ENCODE data around the gene LETM1. TPM values are rescaled to one million over a fixed set of nuclear protein-coding genes. Genes with fewer than 3 reads are reported as not detected.

The LETM1 gene
- total and polyA plus RNA-seq, 4 donors, result 6.8 to 25.6 (median 18.9) TPM

- DNase-seq (no peak), ATAC-seq (ENCODE audit: low FRiP score) (no peak)
- WGBS, 2 donors, result 87% methylated on average over 11 of the region's 11 CpGs
- Histone ChIP-seq H3K4me3 (ENCODE audit: low read length in 2 of 2) (no peak overlapping the region), H3K9me3 (ENCODE audit: control insufficient read depth, low read length) (no peaks in the 10 kb centered on the region), H3K36me3 (ENCODE audit: control insufficient read depth in 1 of 2, insufficient read depth in 2 of 2, low read length in 1 of 2) (peaks cover 2 to 6% of the 10 kb centered on the region in 2 donors), H3K27ac (ENCODE audit: low read depth in 1 of 2, low read length in 2 of 2) (no peak overlapping the region), H3K27me3 (ENCODE audit: control insufficient read depth in 1 of 2, insufficient read depth in 2 of 2, low read length in 1 of 2) (no peaks in the 10 kb centered on the region), H3K4me1 (ENCODE audit: control insufficient read depth in 1 of 2, insufficient read depth in 2 of 2, low read length in 2 of 2) (no peaks in the 10 kb centered on the region)
- intact Hi-C loops (cut with DNase I), result no loop called here
Observed at GRCh38 chr4:1812720-1813119, 43.2 kb downstream of the LETM1 start.

DNA sequence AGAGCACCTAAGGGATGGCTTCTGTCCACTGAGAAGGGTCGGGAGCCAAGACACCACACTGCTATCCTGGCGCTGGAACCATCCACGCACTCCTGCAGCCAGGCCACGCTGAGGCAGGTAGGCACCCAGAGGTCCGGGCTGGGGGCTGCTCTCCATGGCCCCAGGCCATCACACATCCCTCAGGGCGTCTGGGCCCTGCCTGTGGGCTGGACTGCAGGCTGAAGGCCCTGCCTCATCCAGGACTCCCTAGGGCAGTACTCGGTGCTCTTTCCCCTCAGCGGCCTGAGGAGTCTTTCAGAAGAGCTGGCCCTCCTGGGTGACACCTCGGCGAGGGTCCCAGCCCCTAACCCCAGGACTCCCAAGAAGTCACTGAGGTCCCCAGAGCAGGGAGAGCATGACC, 45.2 kb downstream of the LETM1 start:
- WGBS, 2 donors, result 89 to 93% methylated on average over 10 of the region's 10 CpGs
- DNase-seq (no peak), ATAC-seq (ENCODE audit: low FRiP score) (no peak)
- no peak overlapping the region for H3K27ac ChIP-seq (ENCODE audit: low read depth in 1 of 2, low read length in 2 of 2)
- H3K9me3 ChIP-seq (ENCODE audit: control insufficient read depth, low read length), result no peaks in the 10 kb centered on the region
- intact Hi-C loops (cut with DNase I), result loop anchor here in 1 of 2 donors (1.0 kb wide), 1 partner anchor 62 kb away; no protein-coding TSS in a partner anchor
- H3K36me3 ChIP-seq (ENCODE audit: control insufficient read depth in 1 of 2, insufficient read depth in 2 of 2, low read length in 1 of 2), result peaks cover 2% of the 10 kb centered on the region in 2 donors
- no peaks in the 10 kb centered on the region for H3K4me1 ChIP-seq (ENCODE audit: control insufficient read depth in 1 of 2, insufficient read depth in 2 of 2, low read length in 2 of 2)
- no peaks in the 10 kb centered on the region for H3K27me3 ChIP-seq (ENCODE audit: control insufficient read depth in 1 of 2, insufficient read depth in 2 of 2, low read length in 1 of 2)
- H3K4me3 ChIP-seq (ENCODE audit: low read length in 2 of 2), result no peak overlapping the region

GRCh38 chr4:1809754-1810502, 46.0 kb downstream of the LETM1 start:
- no peaks in the 10 kb centered on the region for H3K4me1 ChIP-seq (ENCODE audit: control insufficient read depth in 1 of 2, insufficient read depth in 2 of 2, low read length in 2 of 2)
- no peaks in the 10 kb centered on the region for H3K27me3 ChIP-seq (ENCODE audit: control insufficient read depth in 1 of 2, insufficient read depth in 2 of 2, low read length in 1 of 2)
- intact Hi-C loops (cut with DNase I), result loop anchor here (1.0 to 10.0 kb wide), 2 partner anchors 62 to 65 kb away; no protein-coding TSS in a partner anchor
- 29 to 39% methylated on average over 12 to 15 of the region's 15 CpGs for WGBS, 2 donors
- H3K4me3 ChIP-seq (ENCODE audit: low read length in 2 of 2), result no peak overlapping the region
- no peaks in the 10 kb centered on the region for H3K9me3 ChIP-seq (ENCODE audit: control insufficient read depth, low read length)
- ATAC-seq (ENCODE audit: low FRiP score) (peak; percentile 78), DNase-seq (peak in 1 of 2 donors; percentile 87)
- H3K36me3 ChIP-seq (ENCODE audit: control insufficient read depth in 1 of 2, insufficient read depth in 2 of 2, low read length in 1 of 2), result peaks cover 2% of the 10 kb centered on the region in 2 donors
- H3K27ac ChIP-seq (ENCODE audit: low read depth in 1 of 2, low read length in 2 of 2), result no peak overlapping the region

DNA sequence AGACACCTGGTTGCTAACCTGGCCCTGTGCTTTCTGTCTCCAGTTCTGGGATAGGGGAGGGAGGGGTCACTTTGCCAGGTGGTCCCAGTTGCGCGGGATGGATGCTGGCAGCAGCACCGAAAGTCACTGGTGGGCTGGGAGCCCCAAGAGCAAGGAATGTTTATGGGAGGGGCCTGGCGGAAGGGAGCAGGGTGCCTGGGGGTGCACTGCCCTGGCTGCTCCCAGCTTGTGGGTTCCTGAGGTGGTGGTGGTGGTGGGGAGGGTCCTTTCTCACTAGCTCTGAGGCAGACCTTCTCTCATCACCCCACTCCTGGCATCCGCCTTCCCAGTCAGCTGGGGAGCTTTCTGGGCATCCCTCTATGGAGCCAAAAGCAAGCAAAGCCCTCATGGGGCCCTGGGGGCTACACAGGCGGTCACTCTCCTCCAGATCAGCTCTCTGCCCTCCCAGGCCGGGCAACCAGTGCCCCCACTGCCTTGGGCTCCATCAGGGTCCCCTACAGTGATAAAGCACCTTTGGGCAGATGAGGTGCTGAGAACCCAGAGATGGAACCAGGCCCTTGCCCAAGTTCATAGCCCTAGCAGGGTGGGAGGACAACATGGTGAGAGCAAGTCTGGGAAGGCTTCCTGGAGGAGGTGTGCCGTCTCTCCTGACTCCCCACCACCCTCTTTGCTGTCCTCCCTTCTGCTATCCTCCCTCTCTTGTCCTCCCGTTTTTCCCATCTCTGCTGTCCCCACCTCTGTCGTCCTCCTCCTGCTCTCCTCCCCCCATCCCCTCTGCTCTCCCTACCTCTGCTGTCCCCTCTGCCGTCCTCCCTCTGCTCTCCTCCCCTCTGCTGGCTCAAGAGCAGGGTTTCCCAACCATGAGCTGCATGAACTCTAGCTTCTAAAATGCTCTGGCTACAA, 46.9 kb downstream of the LETM1 start:
- no peak overlapping the region for H3K27ac ChIP-seq (ENCODE audit: low read depth in 1 of 2, low read length in 2 of 2)
- DNase-seq (no peak), ATAC-seq (ENCODE audit: low FRiP score) (no peak)
- 80 to 81% methylated on average over 11 of the region's 11 CpGs for WGBS, 2 donors
- H3K4me1 ChIP-seq (ENCODE audit: control insufficient read depth in 1 of 2, insufficient read depth in 2 of 2, low read length in 2 of 2), result no peaks in the 10 kb centered on the region
- peaks cover 2% of the 10 kb centered on the region in 2 donors for H3K36me3 ChIP-seq (ENCODE audit: control insufficient read depth in 1 of 2, insufficient read depth in 2 of 2, low read length in 1 of 2)
- no peaks in the 10 kb centered on the region for H3K27me3 ChIP-seq (ENCODE audit: control insufficient read depth in 1 of 2, insufficient read depth in 2 of 2, low read length in 1 of 2)
- intact Hi-C loops (cut with DNase I), result loop anchor here in 1 of 2 donors (10.0 kb wide), 1 partner anchor 64 kb away; no protein-coding TSS in a partner anchor
- no peak overlapping the region for H3K4me3 ChIP-seq (ENCODE audit: low read length in 2 of 2)
- no peaks in the 10 kb centered on the region for H3K9me3 ChIP-seq (ENCODE audit: control insufficient read depth, low read length)

DNA sequence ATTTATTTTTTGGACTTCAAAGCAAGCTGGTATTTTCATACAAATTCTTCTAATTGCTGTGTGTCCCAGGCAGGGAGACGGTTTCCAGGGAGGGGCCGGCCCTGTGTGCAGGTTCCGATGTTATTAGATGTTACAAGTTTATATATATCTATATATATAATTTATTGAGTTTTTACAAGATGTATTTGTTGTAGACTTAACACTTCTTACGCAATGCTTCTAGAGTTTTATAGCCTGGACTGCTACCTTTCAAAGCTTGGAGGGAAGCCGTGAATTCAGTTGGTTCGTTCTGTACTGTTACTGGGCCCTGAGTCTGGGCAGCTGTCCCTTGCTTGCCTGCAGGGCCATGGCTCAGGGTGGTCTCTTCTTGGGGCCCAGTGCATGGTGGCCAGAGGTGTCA, 47.6 kb downstream of the LETM1 start:
- 89% methylated on average over 6 of the region's 6 CpGs for WGBS, 2 donors

GRCh38 chr4:1807332-1807777, 48.6 kb downstream of the LETM1 start:
- 84 to 86% methylated on average over 16 of the region's 16 CpGs for WGBS, 2 donors
- Histone ChIP-seq H3K27ac (ENCODE audit: low read depth in 1 of 2, low read length in 2 of 2) (no peak overlapping the region), H3K9me3 (ENCODE audit: control insufficient read depth, low read length) (no peaks in the 10 kb centered on the region), H3K36me3 (ENCODE audit: control insufficient read depth in 1 of 2, insufficient read depth in 2 of 2, low read length in 1 of 2) (no peaks in the 10 kb centered on the region), H3K4me3 (ENCODE audit: low read length in 2 of 2) (no peak overlapping the region), H3K27me3 (ENCODE audit: control insufficient read depth in 1 of 2, insufficient read depth in 2 of 2, low read length in 1 of 2) (no peaks in the 10 kb centered on the region), H3K4me1 (ENCODE audit: control insufficient read depth in 1 of 2, insufficient read depth in 2 of 2, low read length in 2 of 2) (no peaks in the 10 kb centered on the region)
- ATAC-seq (ENCODE audit: low FRiP score) (no peak), DNase-seq (no peak)
- intact Hi-C loops (cut with DNase I), result loop anchor here in 1 of 2 donors (10.0 kb wide), 1 partner anchor 63 kb away; no protein-coding TSS in a partner anchor

More for the DNA sequence above, 47.6 kb downstream of the LETM1 start:
- peaks cover 0 to 2% of the 10 kb centered on the region in 2 donors for H3K36me3 ChIP-seq (ENCODE audit: control insufficient read depth in 1 of 2, insufficient read depth in 2 of 2, low read length in 1 of 2)
- no peak overlapping the region for H3K4me3 ChIP-seq (ENCODE audit: low read length in 2 of 2)
- H3K4me1 ChIP-seq (ENCODE audit: control insufficient read depth in 1 of 2, insufficient read depth in 2 of 2, low read length in 2 of 2), result no peaks in the 10 kb centered on the region
- no peaks in the 10 kb centered on the region for H3K27me3 ChIP-seq (ENCODE audit: control insufficient read depth in 1 of 2, insufficient read depth in 2 of 2, low read length in 1 of 2)
- intact Hi-C loops (cut with DNase I), result loop anchor here in 1 of 2 donors (10.0 kb wide), 1 partner anchor 64 kb away; no protein-coding TSS in a partner anchor
- no peaks in the 10 kb centered on the region for H3K9me3 ChIP-seq (ENCODE audit: control insufficient read depth, low read length)
- H3K27ac ChIP-seq (ENCODE audit: low read depth in 1 of 2, low read length in 2 of 2), result no peak overlapping the region
- DNase-seq, result no peak
- no peak for ATAC-seq (ENCODE audit: low FRiP score)

DNA sequence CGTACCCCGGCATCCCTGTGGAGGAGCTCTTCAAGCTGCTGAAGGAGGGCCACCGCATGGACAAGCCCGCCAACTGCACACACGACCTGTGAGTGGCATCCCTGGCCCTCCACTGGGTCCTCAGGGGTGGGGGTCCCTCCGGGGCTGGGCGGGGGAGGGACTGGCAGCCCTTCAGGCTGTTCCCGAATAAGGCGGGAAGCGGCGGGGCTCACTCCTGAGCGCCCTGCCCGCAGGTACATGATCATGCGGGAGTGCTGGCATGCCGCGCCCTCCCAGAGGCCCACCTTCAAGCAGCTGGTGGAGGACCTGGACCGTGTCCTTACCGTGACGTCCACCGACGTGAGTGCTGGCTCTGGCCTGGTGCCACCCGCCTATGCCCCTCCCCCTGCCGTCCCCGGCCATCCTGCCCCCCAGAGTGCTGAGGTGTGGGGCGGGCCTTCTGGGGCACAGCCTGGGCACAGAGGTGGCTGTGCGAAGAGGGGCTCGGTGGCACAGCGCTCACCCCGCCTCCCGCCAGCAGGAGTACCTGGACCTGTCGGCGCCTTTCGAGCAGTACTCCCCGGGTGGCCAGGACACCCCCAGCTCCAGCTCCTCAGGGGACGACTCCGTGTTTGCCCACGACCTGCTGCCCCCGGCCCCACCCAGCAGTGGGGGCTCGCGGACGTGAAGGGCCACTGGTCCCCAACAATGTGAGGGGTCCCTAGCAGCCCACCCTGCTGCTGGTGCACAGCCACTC, 49.2 kb downstream of the LETM1 start:
- WGBS, 2 donors, result 89 to 91% methylated on average over 33 to 41 of the region's 41 CpGs
- H3K9me3 ChIP-seq (ENCODE audit: control insufficient read depth, low read length), result no peaks in the 10 kb centered on the region
- intact Hi-C loops (cut with DNase I), result loop anchor here in 1 of 2 donors (10.0 kb wide), 1 partner anchor 62 kb away; no protein-coding TSS in a partner anchor
- no peak overlapping the region for H3K27ac ChIP-seq (ENCODE audit: low read depth in 1 of 2, low read length in 2 of 2)
- H3K4me3 ChIP-seq (ENCODE audit: low read length in 2 of 2), result no peak overlapping the region
- DNase-seq (no peak), ATAC-seq (ENCODE audit: low FRiP score) (no peak)
- no peaks in the 10 kb centered on the region for H3K4me1 ChIP-seq (ENCODE audit: control insufficient read depth in 1 of 2, insufficient read depth in 2 of 2, low read length in 2 of 2)
- no peaks in the 10 kb centered on the region for H3K36me3 ChIP-seq (ENCODE audit: control insufficient read depth in 1 of 2, insufficient read depth in 2 of 2, low read length in 1 of 2)
- H3K27me3 ChIP-seq (ENCODE audit: control insufficient read depth in 1 of 2, insufficient read depth in 2 of 2, low read length in 1 of 2), result no peaks in the 10 kb centered on the region

GRCh38 chr4:1806223-1806564, 49.8 kb downstream of the LETM1 start:
- intact Hi-C loops (cut with DNase I), result loop anchor here in 1 of 2 donors (10.0 kb wide), 1 partner anchor 61 kb away; no protein-coding TSS in a partner anchor
- WGBS, 2 donors, result 95% methylated on average over 11 of the region's 11 CpGs
- Histone ChIP-seq H3K4me1 (ENCODE audit: control insufficient read depth in 1 of 2, insufficient read depth in 2 of 2, low read length in 2 of 2) (no peaks in the 10 kb centered on the region), H3K36me3 (ENCODE audit: control insufficient read depth in 1 of 2, insufficient read depth in 2 of 2, low read length in 1 of 2) (no peaks in the 10 kb centered on the region), H3K27me3 (ENCODE audit: control insufficient read depth in 1 of 2, insufficient read depth in 2 of 2, low read length in 1 of 2) (no peaks in the 10 kb centered on the region), H3K4me3 (ENCODE audit: low read length in 2 of 2) (no peak overlapping the region), H3K27ac (ENCODE audit: low read depth in 1 of 2, low read length in 2 of 2) (no peak overlapping the region), H3K9me3 (ENCODE audit: control insufficient read depth, low read length) (no peaks in the 10 kb centered on the region)
- ATAC-seq (ENCODE audit: low FRiP score) (no peak), DNase-seq (no peak)
